H1 (cell line): Measurements from ENCODE around the gene MUC5B. TPM values are rescaled to one million over a fixed set of nuclear protein-coding genes. Genes with fewer than 3 reads are reported as not detected.

Experiments
- CBX8 ChIP-seq: fragments of 300-800, 300-1000 bp; sonication (generic); IDR thresholded peaks from 2 replicates; pipeline ENCODE4 v1.7.1; 2016; ENCODE audit warnings: low read depth, low read length, borderline replicate concordance
- KDM1A ChIP-seq: fragments of 200-600, 300-600 bp; sonication (generic); IDR thresholded peaks from 2 replicates; pipeline ENCODE4 v1.7.1; 2016; ENCODE audit warnings: mild to moderate bottlenecking, low read length, borderline replicate concordance
- ZNF274 ChIP-seq: IDR thresholded peaks from 2 replicates; pipeline ENCODE4 v1.7.0; 2012; ENCODE audit warnings: low read length, borderline replicate concordance; ENCODE audit errors: extremely low read depth
- polyA plus RNA-seq, 7 experiments: library from polyadenylated mRNA; depleted of rRNA in 3 of 7; stranded (reverse) in 5 of 7; unstranded in 2 of 7; fragments of >200 nt in 5 of 7; fragments of 200-250 nt in 2 of 7; gene quantifications; 1 replicate in 5 of 7; 2 replicates in 1 of 7; 4 replicates in 1 of 7; pipeline versions ENCODE4 v1.2.1 to v1.2.3, GENCODE V29; 2011 to 2013; ENCODE audit warnings: missing spikeins in 2 of 7, mixed read lengths in 2 of 7
- total RNA-seq: library from RNA; stranded (reverse); fragmentation: NEBNext Ultra II Directional; extraction: Animal tissue kit (Norgen Biotek cat#: 25700); gene quantifications from 2 replicates; pipeline ENCODE4 v1.2.1, GENCODE V29; 2021

The MUC5B gene
- total and polyA plus RNA-seq, 2 of the 8 experiments (the other 6 are each of a cell fraction or from before 2014, with no cell fraction given), result 0.02 to 0.03 TPM

DNA sequence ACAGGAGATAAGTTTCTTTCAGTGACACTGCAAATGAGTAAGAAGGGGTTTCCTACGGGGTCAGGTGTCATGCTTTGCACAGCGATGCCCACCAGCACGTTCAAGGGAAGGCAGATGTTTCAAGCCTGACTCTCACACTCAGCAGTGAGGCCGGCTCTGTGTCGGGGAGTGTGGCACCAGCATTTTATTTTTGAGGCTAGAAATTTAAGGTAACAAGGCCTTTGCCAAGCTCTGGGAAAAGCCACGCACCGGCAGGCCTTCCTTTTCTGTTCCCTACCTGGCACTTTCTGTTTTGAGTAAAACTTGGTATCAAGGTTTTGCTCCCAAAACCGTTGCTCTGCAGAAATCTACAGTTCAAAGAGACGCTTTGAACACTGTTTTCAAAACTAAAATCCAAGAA is 48.5 kb downstream of the MUC5B start (continued):
- no peak for TF ChIP-seq KDM1A
- no peak for TF ChIP-seq ZNF274
- TF ChIP-seq CBX8, result no peak
